Measurements from ENCODE around the gene COL4A6.
"Not testable (repeated sequence)": the region's sequence is repeated elsewhere in the genome, so short reads cannot be mapped to it uniquely, and the experiment has no call there.

The COL4A6 gene

GRCh38 chrX:108384783-108385182 is 53.4 kb downstream of the COL4A6 start:
- Histone ChIP-seq H4K20me1 (ENCODE audit: insufficient read depth, low read length) (no peaks in the 10 kb centered on the region), H3K4me1 (ENCODE audit: insufficient read depth, low read length, severe bottlenecking) (no peaks in the 10 kb centered on the region), H3K36me3 (ENCODE audit: insufficient read depth, low read length) (no peaks in the 10 kb centered on the region), H3K27me3 (ENCODE audit: insufficient read depth, low read length) (no peaks in the 10 kb centered on the region), H3K9me2 (ENCODE audit: low read depth, low read length) (no peaks in the 10 kb centered on the region), H3F3A (ENCODE audit: insufficient read depth, low read length) (no peaks in the 10 kb centered on the region), H3K4me2 (ENCODE audit: low read length) (no peak overlapping the region), H3K27ac (ENCODE audit: low read depth, low read length, poor library complexity, severe bottlenecking) (no peak overlapping the region), H3K9me3 (ENCODE audit: low read length) (no peaks in the 10 kb centered on the region), H3K79me2 (ENCODE audit: insufficient read depth, low read length) (no peaks in the 10 kb centered on the region), H3K9ac (ENCODE audit: low read length) (no peak overlapping the region), H2AFZ (ENCODE audit: low read length) (no peak overlapping the region), H3K4me3 (ENCODE audit: low read depth, low read length, poor library complexity, severe bottlenecking) (no peak overlapping the region)
- TF ChIP-seq EZH2 (IDR thresholded peaks at IDR 0.05; ENCODE audit: borderline replicate concordance, low read length) (no peak), CTCF (IDR thresholded peaks at IDR 0.05; ENCODE audit: low read length) (no peak)

GRCh38 chrX:108380222-108380621 is 58.0 kb downstream of the COL4A6 start:
- Histone ChIP-seq H3K9ac (ENCODE audit: low read length) (no peak overlapping the region), H3K27me3 (ENCODE audit: insufficient read depth, low read length) (no peaks in the 10 kb centered on the region), H3K79me2 (ENCODE audit: insufficient read depth, low read length) (no peaks in the 10 kb centered on the region), H3K4me2 (ENCODE audit: low read length) (no peak overlapping the region), H2AFZ (ENCODE audit: low read length) (no peak overlapping the region), H3F3A (ENCODE audit: insufficient read depth, low read length) (no peaks in the 10 kb centered on the region), H3K4me3 (ENCODE audit: low read depth, low read length, poor library complexity, severe bottlenecking) (no peak overlapping the region), H3K9me2 (ENCODE audit: low read depth, low read length) (no peaks in the 10 kb centered on the region), H3K4me1 (ENCODE audit: insufficient read depth, low read length, severe bottlenecking) (no peaks in the 10 kb centered on the region), H4K20me1 (ENCODE audit: insufficient read depth, low read length) (no peaks in the 10 kb centered on the region), H3K9me3 (ENCODE audit: low read length) (no peaks in the 10 kb centered on the region), H3K36me3 (ENCODE audit: insufficient read depth, low read length) (no peaks in the 10 kb centered on the region), H3K27ac (ENCODE audit: low read depth, low read length, poor library complexity, severe bottlenecking) (no peak overlapping the region)
- TF ChIP-seq CTCF (IDR thresholded peaks at IDR 0.05; ENCODE audit: low read length) (no peak), EZH2 (IDR thresholded peaks at IDR 0.05; ENCODE audit: borderline replicate concordance, low read length) (no peak)

- not testable (repeated sequence) for H3K9me2 ChIP-seq (ENCODE audit: low read depth, low read length); H3K4me2 ChIP-seq (ENCODE audit: low read length); H3K36me3 ChIP-seq (ENCODE audit: insufficient read depth, low read length); H2AFZ ChIP-seq (ENCODE audit: low read length); H3K27ac ChIP-seq (ENCODE audit: low read depth, low read length, poor library complexity, severe bottlenecking); H3K4me3 ChIP-seq (ENCODE audit: low read depth, low read length, poor library complexity, severe bottlenecking); H3F3A ChIP-seq (ENCODE audit: insufficient read depth, low read length); H3K27me3 ChIP-seq (ENCODE audit: insufficient read depth, low read length); H3K9me3 ChIP-seq (ENCODE audit: low read length); H3K4me1 ChIP-seq (ENCODE audit: insufficient read depth, low read length, severe bottlenecking); H4K20me1 ChIP-seq (ENCODE audit: insufficient read depth, low read length); H3K9ac ChIP-seq (ENCODE audit: low read length); H3K79me2 ChIP-seq (ENCODE audit: insufficient read depth, low read length)
Measured at GRCh38 chrX:108376821-108377220, 61.4 kb downstream of the COL4A6 start.

- not testable (repeated sequence) for H3F3A ChIP-seq (ENCODE audit: insufficient read depth, low read length); H3K9me2 ChIP-seq (ENCODE audit: low read depth, low read length); H3K36me3 ChIP-seq (ENCODE audit: insufficient read depth, low read length); H3K4me3 ChIP-seq (ENCODE audit: low read depth, low read length, poor library complexity, severe bottlenecking); H3K9me3 ChIP-seq (ENCODE audit: low read length); H3K27me3 ChIP-seq (ENCODE audit: insufficient read depth, low read length); H2AFZ ChIP-seq (ENCODE audit: low read length); H3K9ac ChIP-seq (ENCODE audit: low read length); H3K27ac ChIP-seq (ENCODE audit: low read depth, low read length, poor library complexity, severe bottlenecking); H3K4me1 ChIP-seq (ENCODE audit: insufficient read depth, low read length, severe bottlenecking); H3K79me2 ChIP-seq (ENCODE audit: insufficient read depth, low read length); H3K4me2 ChIP-seq (ENCODE audit: low read length); H4K20me1 ChIP-seq (ENCODE audit: insufficient read depth, low read length)
Measured at GRCh38 chrX:108375591-108375990, 62.6 kb downstream of the COL4A6 start.

Measured in OCI-LY1 (cell line).